HG03521 (cell line): ENCODE measurements around the gene LMX1A.

Source experiments
- ATAC-seq: cut with Tn5 transposase; IDR thresholded peaks from one replicate; pipeline ENCODE4 v1.9.1; 2021; ENCODE audit warnings: mild to moderate bottlenecking, moderate library complexity; ENCODE audit not compliant: unreplicated experiment

The LMX1A gene

DNA sequence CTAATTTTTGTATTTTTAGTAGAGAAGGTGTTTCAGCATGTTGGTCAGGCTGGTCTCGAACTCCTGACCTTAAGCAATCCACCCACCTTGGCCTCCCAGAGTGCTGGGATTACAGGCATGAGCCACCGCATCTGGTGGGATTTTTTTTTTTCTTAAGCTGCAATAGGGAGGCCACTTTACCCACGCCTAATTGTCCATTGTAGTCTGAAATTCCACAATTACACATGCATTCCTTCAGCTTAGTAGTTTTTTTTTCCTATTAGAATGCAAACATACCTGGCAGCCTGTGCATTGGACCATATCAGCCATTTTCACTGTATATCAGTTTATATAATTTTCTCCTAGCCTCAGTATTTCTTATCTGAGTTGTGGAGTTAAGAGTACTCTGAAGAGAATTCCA, 186.8 kb downstream of the LMX1A start:
- ATAC-seq, result no peak

DNA sequence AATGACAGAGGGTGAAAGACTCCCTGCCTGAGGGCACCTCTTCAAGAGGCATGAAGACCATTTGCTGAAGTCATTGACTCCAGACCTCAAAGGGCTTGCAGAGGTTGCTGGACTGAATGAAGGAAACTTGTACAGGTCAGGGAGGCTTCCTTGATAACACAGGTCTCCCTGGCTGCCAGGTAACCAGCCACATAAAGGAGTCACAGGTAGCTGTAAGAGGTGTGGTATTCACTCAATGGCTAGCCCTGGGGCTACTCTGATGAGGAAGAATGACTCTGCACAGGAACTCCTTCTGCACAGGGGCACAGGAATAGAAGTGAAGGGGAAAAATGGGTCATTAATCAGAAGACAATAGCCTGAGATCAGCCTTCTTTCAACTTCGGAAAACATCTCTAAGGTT, 187.5 kb downstream of the LMX1A start:
- ATAC-seq, result no peak

DNA sequence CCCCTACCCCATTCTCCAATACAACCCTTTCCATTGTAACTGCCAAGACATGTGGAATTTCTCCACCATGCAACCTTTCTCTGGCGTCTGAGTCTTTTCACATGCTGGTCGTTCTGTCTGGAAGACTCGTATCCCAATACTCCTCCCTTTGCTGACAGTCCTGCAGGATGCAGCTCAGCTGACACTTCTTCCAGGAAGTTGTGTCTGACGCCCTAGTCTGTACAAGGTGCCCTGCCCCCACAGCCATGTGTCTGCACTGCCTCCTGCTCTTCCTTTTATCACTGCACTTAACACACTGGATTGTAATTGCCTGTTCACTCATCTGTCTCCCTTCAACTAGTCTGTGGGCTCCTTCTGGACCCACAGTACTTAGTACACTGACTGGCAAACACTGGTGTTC, 188.0 kb downstream of the LMX1A start:
- ATAC-seq, result no peak

DNA sequence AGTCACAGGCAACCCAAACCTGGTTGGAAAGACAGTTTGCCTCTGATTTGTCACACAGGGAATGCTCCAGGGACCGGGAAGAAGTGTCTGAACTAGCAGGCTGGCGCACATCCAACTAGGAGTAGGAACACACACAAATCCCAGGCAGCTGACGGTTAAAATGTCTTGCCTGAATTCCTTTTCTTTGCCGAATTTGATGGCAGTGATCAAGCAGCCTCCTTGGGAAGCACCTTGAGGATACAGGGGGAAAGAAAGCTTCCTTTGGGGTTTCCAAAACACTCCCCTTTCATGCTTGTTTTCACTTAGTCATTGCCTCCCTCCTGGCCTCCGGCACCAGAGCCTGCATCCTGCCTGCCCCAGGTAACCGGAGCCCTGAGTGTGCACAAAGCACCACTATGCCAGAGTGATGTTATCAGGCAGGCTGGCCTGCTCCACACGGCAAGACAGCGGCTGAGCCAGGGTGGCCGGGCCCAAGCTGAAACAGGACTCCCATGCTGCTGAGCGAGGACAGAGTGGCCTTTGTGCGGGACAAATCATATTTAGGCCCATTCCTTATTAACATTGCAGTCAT, 193.8 kb downstream of the LMX1A start:
- no peak for ATAC-seq

DNA sequence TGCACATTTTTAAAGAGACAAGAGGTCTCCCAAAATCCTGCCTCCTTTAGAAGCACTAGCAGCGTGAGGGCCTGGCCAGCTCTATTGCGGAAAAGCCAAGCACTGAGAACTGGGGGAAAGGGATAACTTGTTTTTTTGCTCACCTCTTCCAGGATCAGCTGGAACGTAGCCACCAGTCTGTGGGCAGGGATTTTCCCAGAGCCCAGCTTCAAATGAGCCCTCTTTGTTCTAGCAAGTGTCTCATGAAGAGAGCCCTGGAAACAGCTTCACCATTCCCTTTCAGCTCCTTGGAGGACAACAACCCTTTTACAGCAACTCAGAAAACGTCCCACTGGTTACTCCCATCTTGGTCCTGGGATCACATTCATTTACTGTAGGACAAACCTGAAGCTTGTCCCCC, 195.4 kb downstream of the LMX1A start:
- no peak for ATAC-seq

DNA sequence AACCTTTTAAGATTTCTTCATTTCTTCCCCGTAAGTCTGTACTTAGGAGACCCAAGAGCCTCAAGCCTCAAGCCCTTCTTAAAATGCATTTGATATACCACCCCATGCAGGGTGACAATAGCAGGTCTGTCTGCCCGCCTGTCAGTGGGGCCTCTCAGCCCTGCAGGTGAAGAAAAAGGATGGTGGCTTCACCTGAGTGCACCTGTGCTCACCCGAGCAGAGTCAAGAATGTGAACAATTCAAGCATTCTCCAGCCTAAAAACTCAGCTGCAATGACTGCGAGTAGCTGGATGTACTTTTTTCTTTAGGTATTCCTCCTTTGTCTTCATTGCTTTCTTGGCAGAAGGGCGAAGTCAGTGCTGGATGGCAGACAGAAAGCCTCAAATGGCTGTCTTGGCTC, 203.3 kb downstream of the LMX1A start:
- no peak for ATAC-seq

DNA sequence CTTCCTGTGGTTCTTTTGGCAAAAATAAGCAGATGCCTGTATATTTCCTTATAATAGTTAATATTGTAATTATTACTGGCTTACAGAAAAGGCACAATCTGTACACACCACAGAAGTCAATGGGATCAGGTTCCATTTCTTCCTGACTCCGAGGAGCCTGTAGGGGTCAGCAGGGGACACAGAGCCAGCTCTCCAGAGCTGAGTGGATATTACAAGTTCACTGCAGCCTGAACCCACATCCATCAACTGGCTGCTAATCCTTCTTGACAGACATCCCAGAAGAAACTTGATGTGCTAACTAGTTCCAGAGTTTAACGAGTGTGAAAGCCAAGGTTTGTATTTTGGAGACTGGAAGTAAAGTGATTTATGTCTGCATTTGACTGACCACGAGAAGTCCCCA, 203.8 kb downstream of the LMX1A start:
- ATAC-seq, result no peak

DNA sequence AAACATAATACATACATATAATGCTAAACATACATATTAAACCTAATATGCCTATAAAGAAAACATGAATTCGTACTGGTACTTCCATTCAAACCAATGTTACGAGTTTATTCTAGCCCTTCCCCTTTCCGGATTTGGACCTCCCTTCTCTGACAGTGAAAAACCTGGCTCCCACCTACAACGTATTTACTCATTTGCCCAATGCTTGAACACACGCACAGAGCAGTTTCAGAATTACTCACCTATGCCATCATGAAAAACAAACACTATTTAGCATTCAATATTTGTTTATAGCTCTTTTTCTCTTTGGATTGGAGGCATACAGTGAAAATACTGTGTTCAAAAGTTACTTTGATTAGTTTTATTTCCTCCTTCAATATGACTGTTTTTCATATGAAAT, 204.4 kb downstream of the LMX1A start:
- no peak for ATAC-seq
